GM12891 (cell line): ENCODE measurements around the gene MAPKAPK5. TPM values are rescaled to one million over a fixed set of nuclear protein-coding genes. Genes with fewer than 3 reads are reported as not detected.
A peak's percentile ranks its signal among the peaks of the same experiment; 100 is the strongest.

ENCODE experiments used
- DNase-seq: peaks from one replicate; pipeline ENCODE4 v3.0.0; 2011; ENCODE audit warnings: low spot score; ENCODE audit not compliant: insufficient read length
- FAIRE-seq: peaks from 2 replicates; lab custom pipeline; 2011; peaks lifted over from hg19 to GRCh38; lab: Jason Lieb, UNC
- PAX5 ChIP-seq: IDR thresholded peaks from 2 replicates; pipeline ENCODE4 v1.6.1; 2011; ENCODE audit warnings: low read length, moderate library complexity, mild to moderate bottlenecking; ENCODE audit not compliant: insufficient read depth, severe bottlenecking
- POLR2A ChIP-seq: IDR thresholded peaks from 2 replicates; pipeline ENCODE4 v1.6.1; 2011; ENCODE audit warnings: low read depth, low read length, control low read depth
- POLR2AphosphoS5 ChIP-seq: IDR thresholded peaks from 2 replicates; pipeline ENCODE4 v1.6.1; 2011; ENCODE audit warnings: low read depth, low read length, control low read depth
- POU2F2 ChIP-seq: IDR thresholded peaks from 2 replicates; pipeline ENCODE4 v1.6.1; 2011; ENCODE audit warnings: low read depth, mild to moderate bottlenecking, control low read depth, low read length, moderate library complexity
- SPI1 ChIP-seq: IDR thresholded peaks from 2 replicates; pipeline ENCODE4 v1.6.1; 2011; ENCODE audit warnings: low read depth, low read length, control low read depth
- TAF1 ChIP-seq: IDR thresholded peaks from 2 replicates; pipeline ENCODE4 v1.6.1; 2011; ENCODE audit warnings: low read depth, low read length, control low read depth
- polyA plus RNA-seq: library from polyadenylated mRNA; unstranded; fragments of >200 nt; gene quantifications from one replicate; pipeline ENCODE4 v1.2.1, GENCODE V29; 2012; ENCODE audit warnings: low read depth, missing spikeins, inconsistent platforms; ENCODE audit not compliant: missing spikeins

MAPKAPK5 gene
- 17.5 TPM for polyA plus RNA-seq

GRCh38 chr12:111841750-111842555 lies at the start of gene MAPKAPK5:
MAPKAPK5 (plus strand) TSS chr12:111842228; CDS start chr12:111842734, 506 bp downstream.
- peak; percentile 96 for FAIRE-seq
- peak; percentile 90 for DNase-seq
- TF ChIP-seq POLR2A (peak; percentile 93), TAF1 (peak; percentile 77; the same call in 1 of the 2 replicates), PAX5 (peak; percentile 23), POLR2AphosphoS5 (peak; percentile 96), SPI1 (no peak), POU2F2 (peak; percentile 32; the same call in 1 of the 2 replicates)

- DNase-seq, result no peak
- FAIRE-seq, result no peak
- TF ChIP-seq POU2F2 (no peak), POLR2A (no peak)
Observed at GRCh38 chr12:111792856-111793235, 49.2 kb upstream of the MAPKAPK5 start.

GRCh38 chr12:111798182-111798581 lies 43.8 kb upstream of the MAPKAPK5 start:
- FAIRE-seq, result no peak
- DNase-seq, result no peak
- TF ChIP-seq POLR2AphosphoS5, result no peak
- TF ChIP-seq POU2F2, result no peak
- no peak for TF ChIP-seq TAF1
- no peak for TF ChIP-seq SPI1
- no peak for TF ChIP-seq PAX5
- no peak for TF ChIP-seq POLR2A

GRCh38 chr12:111799758-111800157 lies 42.3 kb upstream of the MAPKAPK5 start:
- DNase-seq (no peak), FAIRE-seq (no peak)

GRCh38 chr12:111803038-111803626 lies 38.9 kb upstream of the MAPKAPK5 start:
- no peak for TF ChIP-seq TAF1
- TF ChIP-seq POU2F2, result no peak
- TF ChIP-seq PAX5, result no peak
- TF ChIP-seq POLR2A, result no peak
- no peak for TF ChIP-seq SPI1
- no peak for TF ChIP-seq POLR2AphosphoS5
- DNase-seq, result no peak
- no peak for FAIRE-seq

More at GRCh38 chr12:111799758-111800157, 42.3 kb upstream of the MAPKAPK5 start:
- TF ChIP-seq SPI1 (no peak), POLR2AphosphoS5 (no peak), PAX5 (no peak), POU2F2 (no peak), TAF1 (no peak), POLR2A (no peak)

GRCh38 chr12:111803851-111804250 lies 38.2 kb upstream of the MAPKAPK5 start:
- FAIRE-seq (no peak), DNase-seq (no peak)
- no peak for TF ChIP-seq POU2F2
- no peak for TF ChIP-seq POLR2AphosphoS5
- no peak for TF ChIP-seq POLR2A
- no peak for TF ChIP-seq PAX5
- no peak for TF ChIP-seq SPI1
- no peak for TF ChIP-seq TAF1

GRCh38 chr12:111806304-111806703 lies 35.7 kb upstream of the MAPKAPK5 start:
- TF ChIP-seq POLR2A (no peak), SPI1 (no peak), TAF1 (no peak), POU2F2 (no peak), PAX5 (no peak)
- DNase-seq (no peak), FAIRE-seq (no peak)

- no peak for DNase-seq
- FAIRE-seq, result no peak
- TF ChIP-seq TAF1, result no peak
- TF ChIP-seq POLR2A, result no peak
- TF ChIP-seq POLR2AphosphoS5, result no peak
- no peak for TF ChIP-seq SPI1
- no peak for TF ChIP-seq POU2F2
- TF ChIP-seq PAX5, result no peak
Observed at GRCh38 chr12:111807232-111807631, 34.8 kb upstream of the MAPKAPK5 start.

GRCh38 chr12:111812881-111813741 lies 28.9 kb upstream of the MAPKAPK5 start:
- FAIRE-seq, result peak; percentile 83
- TF ChIP-seq TAF1, result no peak
- no peak for TF ChIP-seq SPI1
- TF ChIP-seq POU2F2, result no peak
- no peak for TF ChIP-seq PAX5
- no peak for TF ChIP-seq POLR2AphosphoS5
- TF ChIP-seq POLR2A, result no peak

More at GRCh38 chr12:111812881-111813741, 28.9 kb upstream of the MAPKAPK5 start:
- peak; percentile 70 for DNase-seq
